GM19372 (cell line): ENCODE data around the gene SYCE1L.

Experiments
- ATAC-seq: cut with Tn5 transposase; IDR thresholded peaks from one replicate; pipeline ENCODE4 v1.9.1; 2021; ENCODE audit warnings: mild to moderate bottlenecking, low read depth, moderate library complexity; ENCODE audit not compliant: unreplicated experiment

Gene SYCE1L

GRCh38 chr16:77195411-77195810, 3.8 kb upstream of the SYCE1L start:
- no peak for ATAC-seq

GRCh38 chr16:77197747-77198146, 1.5 kb upstream of the SYCE1L start:
- ATAC-seq: no peak

GRCh38 chr16:77206533-77206932, 7.3 kb downstream of the SYCE1L start:
- no peak for ATAC-seq

- no peak for ATAC-seq
These were observed 7.8 kb downstream of the SYCE1L start for GRCh38 chr16:77207030-77207429.

- no peak for ATAC-seq
These were observed 9.2 kb downstream of the SYCE1L start for GRCh38 chr16:77208382-77208781.

GRCh38 chr16:77211880-77212740, 12.9 kb downstream of the SYCE1L start:
- peak; percentile 65 for ATAC-seq

- peak; percentile 58 for ATAC-seq
These were observed 13.7 kb downstream of the SYCE1L start for GRCh38 chr16:77212741-77213541.

- ATAC-seq: no peak
These were observed 14.4 kb downstream of the SYCE1L start for GRCh38 chr16:77213542-77214106.

- ATAC-seq: no peak
These were observed 15.4 kb downstream of the SYCE1L start for GRCh38 chr16:77214411-77215138.

- no peak for ATAC-seq
These were observed 20.2 kb downstream of the SYCE1L start for GRCh38 chr16:77219437-77219836.

- ATAC-seq: peak; percentile 74
These were observed 21.2 kb downstream of the SYCE1L start for GRCh38 chr16:77220427-77220826.

GRCh38 chr16:77221482-77221881, 22.3 kb downstream of the SYCE1L start:
- no peak for ATAC-seq

GRCh38 chr16:77223184-77223583, 24.0 kb downstream of the SYCE1L start:
- ATAC-seq: no peak

GRCh38 chr16:77225182-77225581, 26.0 kb downstream of the SYCE1L start:
- no peak for ATAC-seq

GRCh38 chr16:77227745-77228144, 28.5 kb downstream of the SYCE1L start:
- ATAC-seq: peak; percentile 82

GRCh38 chr16:77231047-77231446, 31.8 kb downstream of the SYCE1L start:
- no peak for ATAC-seq

GRCh38 chr16:77233799-77234519, 34.8 kb downstream of the SYCE1L start:
- ATAC-seq: no peak

- no peak for ATAC-seq
These were observed 35.4 kb downstream of the SYCE1L start for GRCh38 chr16:77234611-77235010.

GRCh38 chr16:77236063-77236511, 36.9 kb downstream of the SYCE1L start:
- ATAC-seq: peak; percentile 99

GRCh38 chr16:77238593-77238992, 39.4 kb downstream of the SYCE1L start:
- ATAC-seq: no peak
